HTERT RPE-1 (cell line): ENCODE measurements around the gene DNAJC5.

Experiments
- in situ Hi-C: fragments of 300-500 bp; cut with MboI; formaldehyde crosslinking; loops from 4 replicates; pipeline ENCODE4 v1.14.3; 2020; ENCODE audit warnings: low sequenced_read_pairs

DNAJC5 gene

GRCh38 chr20:63939061-63939935, 44.4 kb downstream of the DNAJC5 start:
- in situ Hi-C loops: no loop called here

- in situ Hi-C loops: no loop called here
These were observed 45.1 kb downstream of the DNAJC5 start for GRCh38 chr20:63940071-63940471.

GRCh38 chr20:63940472-63941266, 45.7 kb downstream of the DNAJC5 start:
- in situ Hi-C loops: no loop called here

- in situ Hi-C loops: no loop called here
These were observed 46.6 kb downstream of the DNAJC5 start for GRCh38 chr20:63941282-63942081.

- in situ Hi-C loops: no loop called here
These were observed 47.5 kb downstream of the DNAJC5 start for GRCh38 chr20:63942250-63942951.

- in situ Hi-C loops: no loop called here
These were observed 48.3 kb downstream of the DNAJC5 start for GRCh38 chr20:63942969-63943807.

- in situ Hi-C loops: no loop called here
These were observed 48.8 kb downstream of the DNAJC5 start for GRCh38 chr20:63943808-63944077.

GRCh38 chr20:63944078-63944941, 49.4 kb downstream of the DNAJC5 start:
- in situ Hi-C loops: no loop called here

- in situ Hi-C loops: no loop called here
These were observed 50.2 kb downstream of the DNAJC5 start for GRCh38 chr20:63945031-63945658.

GRCh38 chr20:63945921-63946920, 51.3 kb downstream of the DNAJC5 start:
- in situ Hi-C loops: no loop called here

- in situ Hi-C loops: no loop called here
These were observed 52.2 kb downstream of the DNAJC5 start for GRCh38 chr20:63946986-63947637.

GRCh38 chr20:63947638-63948456, 52.9 kb downstream of the DNAJC5 start:
- in situ Hi-C loops: no loop called here

GRCh38 chr20:63950701-63951397, 55.9 kb downstream of the DNAJC5 start:
- in situ Hi-C loops: no loop called here

GRCh38 chr20:63951398-63952209, 56.7 kb downstream of the DNAJC5 start:
- in situ Hi-C loops: no loop called here

GRCh38 chr20:63952210-63952535, 57.2 kb downstream of the DNAJC5 start:
- in situ Hi-C loops: no loop called here
